ENCODE measurements around the gene PPP1R13L. TPM values are rescaled to one million over a fixed set of nuclear protein-coding genes. Genes with fewer than 3 reads are reported as not detected.

PPP1R13L gene
- total RNA-seq, 4 donors from 2014 or later = 195 to 597 (median 280) TPM

DNA sequence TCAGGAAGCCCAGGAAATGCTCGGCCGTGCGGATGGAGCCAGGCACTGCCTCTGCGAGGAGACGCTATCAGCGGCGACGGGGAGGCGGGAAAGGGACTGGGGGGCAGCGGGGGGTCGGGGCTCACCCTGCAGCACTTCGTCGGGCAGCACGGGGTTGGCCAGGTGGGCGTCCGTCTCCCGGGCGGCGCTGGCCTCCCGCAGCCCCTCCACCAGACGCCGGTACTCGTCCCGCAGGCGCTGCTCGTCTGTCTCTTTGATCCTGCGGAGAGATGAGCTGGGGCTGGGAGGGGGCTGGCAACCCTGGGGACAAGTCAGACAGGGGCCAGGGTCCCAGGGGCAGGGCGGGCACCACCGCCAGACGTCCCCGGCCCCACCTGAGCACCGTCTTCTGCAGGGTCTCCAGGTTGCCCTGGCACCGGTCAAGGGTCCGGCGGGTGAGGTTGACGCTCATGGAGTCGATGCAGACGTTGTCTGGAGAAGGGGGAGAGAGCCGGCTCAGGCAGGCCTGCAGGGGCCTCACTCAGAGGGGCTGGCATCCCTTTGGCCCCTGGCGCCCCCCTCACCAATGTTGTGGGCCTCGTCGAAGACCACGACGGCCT, 40.9 kb downstream of the PPP1R13L start:
- 87% methylated on average over 3 of the region's 44 CpGs for WGBS
- Histone ChIP-seq H3K27ac (no peak overlapping the region), H3K36me3 (peaks cover 43% of the 10 kb centered on the region), H3K9me3 (no peaks in the 10 kb centered on the region), H3K4me1 (peaks cover under 1% of the 10 kb centered on the region), H3K4me3 (no peak overlapping the region), H3K27me3 (no peaks in the 10 kb centered on the region)
- TF ChIP-seq EP300 (IDR thresholded peaks at IDR 0.05) (no peak), POLR2A (IDR thresholded peaks at IDR 0.05) (no peak), POLR2AphosphoS5 (IDR thresholded peaks at IDR 0.05) (no peak)
- TF ChIP-seq, protein P1, sequence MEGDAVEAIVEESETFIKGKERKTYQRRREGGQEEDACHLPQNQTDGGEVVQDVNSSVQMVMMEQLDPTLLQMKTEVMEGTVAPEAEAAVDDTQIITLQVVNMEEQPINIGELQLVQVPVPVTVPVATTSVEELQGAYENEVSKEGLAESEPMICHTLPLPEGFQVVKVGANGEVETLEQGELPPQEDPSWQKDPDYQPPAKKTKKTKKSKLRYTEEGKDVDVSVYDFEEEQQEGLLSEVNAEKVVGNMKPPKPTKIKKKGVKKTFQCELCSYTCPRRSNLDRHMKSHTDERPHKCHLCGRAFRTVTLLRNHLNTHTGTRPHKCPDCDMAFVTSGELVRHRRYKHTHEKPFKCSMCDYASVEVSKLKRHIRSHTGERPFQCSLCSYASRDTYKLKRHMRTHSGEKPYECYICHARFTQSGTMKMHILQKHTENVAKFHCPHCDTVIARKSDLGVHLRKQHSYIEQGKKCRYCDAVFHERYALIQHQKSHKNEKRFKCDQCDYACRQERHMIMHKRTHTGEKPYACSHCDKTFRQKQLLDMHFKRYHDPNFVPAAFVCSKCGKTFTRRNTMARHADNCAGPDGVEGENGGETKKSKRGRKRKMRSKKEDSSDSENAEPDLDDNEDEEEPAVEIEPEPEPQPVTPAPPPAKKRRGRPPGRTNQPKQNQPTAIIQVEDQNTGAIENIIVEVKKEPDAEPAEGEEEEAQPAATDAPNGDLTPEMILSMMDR (IDR thresholded peaks at IDR 0.05) = no peak
- no peak for DNase-seq (ENCODE audit: low spot score in 2 of 2)

DNA sequence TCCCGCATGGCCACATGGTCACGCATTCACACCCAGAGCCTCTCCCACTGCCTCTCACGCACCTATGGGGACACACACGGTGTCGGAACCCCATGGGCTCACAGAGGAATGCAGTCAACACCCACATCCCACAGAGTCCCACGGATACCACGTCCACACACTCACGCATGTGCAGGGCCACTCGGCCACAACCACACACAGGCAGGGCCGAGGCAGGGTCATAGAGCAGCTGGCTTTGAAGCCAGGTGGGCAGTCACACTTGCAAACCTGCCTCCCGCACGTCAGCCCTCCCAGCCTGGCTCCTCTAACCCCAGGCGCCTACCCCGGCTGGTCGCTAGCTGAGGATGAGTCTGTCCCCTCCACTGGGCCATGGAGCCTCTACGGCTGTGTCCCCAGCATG, 42.6 kb downstream of the PPP1R13L start:
- Histone ChIP-seq H3K27me3 (no peaks in the 10 kb centered on the region), H3K27ac (no peak overlapping the region), H3K36me3 (peaks cover 43% of the 10 kb centered on the region), H3K4me1 (no peaks in the 10 kb centered on the region), H3K4me3 (no peak overlapping the region), H3K9me3 (no peaks in the 10 kb centered on the region)
- 96% methylated on average over 3 of the region's 16 CpGs for WGBS
- TF ChIP-seq EP300 (IDR thresholded peaks at IDR 0.05) (no peak), POLR2A (IDR thresholded peaks at IDR 0.05) (no peak), POLR2AphosphoS5 (IDR thresholded peaks at IDR 0.05) (no peak)
- TF ChIP-seq, protein P1 (IDR thresholded peaks at IDR 0.05) = no peak
- DNase-seq (ENCODE audit: low spot score in 2 of 2) = no peak

DNA sequence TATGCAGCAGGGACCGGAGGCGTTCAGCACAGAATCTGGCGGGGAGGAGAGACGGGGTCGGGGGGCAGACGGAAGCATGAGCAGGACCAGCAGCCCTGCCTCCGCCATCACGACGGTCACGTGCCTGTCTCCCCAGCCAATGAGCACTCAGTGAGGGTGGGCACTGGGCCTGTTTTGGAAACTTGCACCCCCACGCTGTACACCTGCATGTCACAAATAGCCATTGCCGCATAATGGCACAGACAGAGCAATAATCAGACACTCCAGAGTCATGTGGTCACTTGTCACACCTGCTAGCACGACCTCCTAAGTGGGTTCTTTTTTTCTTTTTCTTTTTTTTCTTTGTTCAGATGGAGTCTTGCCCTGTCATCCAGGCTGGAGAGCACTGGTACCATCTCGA, 43.3 kb downstream of the PPP1R13L start:
- 91% methylated on average over 14 of the region's 14 CpGs for WGBS
- no peak for DNase-seq (ENCODE audit: low spot score in 2 of 2)
- Histone ChIP-seq H3K27ac (no peak overlapping the region), H3K27me3 (no peaks in the 10 kb centered on the region), H3K4me3 (no peak overlapping the region), H3K4me1 (no peaks in the 10 kb centered on the region), H3K9me3 (no peaks in the 10 kb centered on the region), H3K36me3 (peaks cover 48% of the 10 kb centered on the region)
- TF ChIP-seq POLR2A (IDR thresholded peaks at IDR 0.05) (no peak), POLR2AphosphoS5 (IDR thresholded peaks at IDR 0.05) (no peak), EP300 (IDR thresholded peaks at IDR 0.05) (no peak)
- TF ChIP-seq, protein P1 (IDR thresholded peaks at IDR 0.05) = no peak

DNA sequence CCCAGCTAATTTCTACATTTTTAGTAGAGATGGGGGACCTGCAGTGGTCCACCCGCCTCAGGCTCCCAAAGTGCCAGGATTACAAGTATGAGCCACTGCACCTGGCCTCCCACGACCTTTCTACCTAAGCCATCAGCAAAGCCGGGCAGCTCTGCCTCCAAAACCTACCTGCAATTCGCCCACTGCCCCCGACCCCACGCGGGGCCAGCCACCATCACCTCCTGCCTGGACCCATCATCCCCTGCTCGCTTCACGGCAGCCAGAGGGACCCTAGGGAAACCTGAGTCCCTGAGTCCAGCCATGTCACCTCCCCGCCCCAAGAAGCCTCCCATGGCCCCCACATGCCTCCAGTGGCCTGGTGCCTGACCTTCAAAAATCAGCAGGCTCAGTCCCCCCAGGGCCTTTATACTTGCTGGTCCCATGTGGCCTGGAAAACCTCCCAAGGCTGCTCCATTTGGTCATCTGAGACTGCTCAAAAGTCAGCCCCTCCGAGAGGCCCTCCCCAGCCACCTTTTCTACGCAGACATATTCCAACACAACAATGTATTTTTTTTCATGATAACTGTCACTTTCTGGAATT, 46.6 kb downstream of the PPP1R13L start:
- Histone ChIP-seq H3K4me3 (no peak overlapping the region), H3K27ac (no peak overlapping the region), H3K27me3 (no peaks in the 10 kb centered on the region), H3K4me1 (no peaks in the 10 kb centered on the region), H3K9me3 (no peaks in the 10 kb centered on the region), H3K36me3 (peaks cover 47% of the 10 kb centered on the region)
- TF ChIP-seq, protein P1 (IDR thresholded peaks at IDR 0.05) = no peak
- TF ChIP-seq EP300 (IDR thresholded peaks at IDR 0.05) = no peak
- no peak for TF ChIP-seq POLR2A (IDR thresholded peaks at IDR 0.05)
- no peak for TF ChIP-seq POLR2AphosphoS5 (IDR thresholded peaks at IDR 0.05)
- WGBS = 96% methylated on average over 10 of the region's 12 CpGs
- no peak for DNase-seq (ENCODE audit: low spot score in 2 of 2)

DNA sequence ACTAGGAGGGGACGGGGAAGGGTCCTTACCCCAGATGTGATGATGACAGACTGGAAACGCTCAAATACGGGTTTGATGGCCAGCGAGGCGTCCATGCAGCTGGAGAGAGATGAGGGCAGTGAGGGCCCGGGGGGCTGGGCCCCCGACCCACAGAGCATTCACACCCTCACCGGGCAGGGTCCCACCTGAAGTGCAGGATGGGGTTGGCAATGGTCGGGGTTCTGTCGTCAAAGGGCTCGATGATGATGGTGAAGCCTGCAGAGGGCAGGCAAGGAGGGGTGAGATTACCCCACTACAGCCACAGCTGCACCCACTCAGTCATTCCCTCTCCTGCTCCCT, 47.5 kb downstream of the PPP1R13L start:
- H3K27ac ChIP-seq = no peak overlapping the region
- 94% methylated on average over 11 of the region's 11 CpGs for WGBS
- H3K9me3 ChIP-seq = no peaks in the 10 kb centered on the region
- TF ChIP-seq EP300 (IDR thresholded peaks at IDR 0.05) (no peak), POLR2A (IDR thresholded peaks at IDR 0.05) (no peak), POLR2AphosphoS5 (IDR thresholded peaks at IDR 0.05) (no peak)
- TF ChIP-seq, protein P1 (IDR thresholded peaks at IDR 0.05) = no peak
- no peaks in the 10 kb centered on the region for H3K27me3 ChIP-seq
- H3K4me3 ChIP-seq = no peak overlapping the region
- H3K36me3 ChIP-seq = peaks cover 47% of the 10 kb centered on the region
- no peak for DNase-seq (ENCODE audit: low spot score in 2 of 2)
- H3K4me1 ChIP-seq = no peaks in the 10 kb centered on the region

All from suprapubic skin (tissue), 4 donors.